DND-41 (cell line): ENCODE measurements around the gene MS4A1.
"Not testable (repeated sequence)": the region's sequence is repeated elsewhere in the genome, so short reads cannot be mapped to it uniquely, and the experiment has no call there.

Experiments
- ATAC-seq: fragments of 200-7000 bp; cut with Tn5 transposase; 3 replicates; pipeline ENCODE4 v1.9.1; 2021; ENCODE audit warnings: low read depth; ENCODE audit not compliant: insufficient read depth
- DNase-seq: peaks from one replicate; pipeline ENCODE4 v3.0.0-alpha.2; 2020
- H2AFZ ChIP-seq: 2 replicates; pipeline ENCODE4 v1.6.0; 2012; ENCODE audit warnings: low read depth, low read length
- H3K27ac ChIP-seq: 2 replicates; pipeline ENCODE4 v1.5.1; 2012; ENCODE audit warnings: low read length, inconsistent platforms
- H3K27me3 ChIP-seq: fragments of 200-600 bp; sonication (generic); 2 replicates; pipeline ENCODE4 v1.6.0; 2012; ENCODE audit warnings: low read length, mild to moderate bottlenecking, inconsistent platforms; ENCODE audit not compliant: insufficient read depth, poor library complexity
- H3K36me3 ChIP-seq: 2 replicates; pipeline ENCODE4 v1.5.1; 2012; ENCODE audit warnings: low read length, inconsistent platforms; ENCODE audit not compliant: insufficient read depth
- H3K4me1 ChIP-seq: 2 replicates; pipeline ENCODE4 v1.5.1; 2012; ENCODE audit warnings: mild to moderate bottlenecking, low read length; ENCODE audit not compliant: insufficient read depth
- H3K4me2 ChIP-seq: 2 replicates; pipeline ENCODE4 v1.6.0; 2012; ENCODE audit warnings: mild to moderate bottlenecking, moderate library complexity, low read length, inconsistent platforms; ENCODE audit not compliant: insufficient read depth
- H3K4me3 ChIP-seq, 2 experiments: fragments of 200-600 bp in 1 of 2; shearing (Covaris generic) in 1 of 2; 2 replicates each; pipeline ENCODE4 v1.5.1; 2012 to 2016; ENCODE audit warnings: inconsistent platforms in 2 of 2, low read length in 2 of 2, mild to moderate bottlenecking in 2 of 2, low read depth in 1 of 2, moderate library complexity in 1 of 2
- H3K79me2 ChIP-seq: 2 replicates; pipeline ENCODE4 v1.6.0; 2012; ENCODE audit warnings: low read length, inconsistent platforms; ENCODE audit not compliant: insufficient read depth
- H3K9ac ChIP-seq: 2 replicates; pipeline ENCODE4 v1.6.0; 2012; ENCODE audit warnings: low read depth, mild to moderate bottlenecking, inconsistent platforms, low read length, moderate library complexity
- H3K9me3 ChIP-seq: 2 replicates; pipeline ENCODE4 v1.5.1; 2012; ENCODE audit warnings: low read length, moderate library complexity, mild to moderate bottlenecking, inconsistent platforms; ENCODE audit not compliant: insufficient read depth, severe bottlenecking
- H4K20me1 ChIP-seq: 2 replicates; pipeline ENCODE4 v1.6.0; 2012; ENCODE audit warnings: low read length; ENCODE audit not compliant: insufficient read depth
- EZH2 ChIP-seq: IDR thresholded peaks from 3 replicates; pipeline ENCODE4 v1.6.1; 2012; ENCODE audit warnings: borderline replicate concordance, low read depth, mild to moderate bottlenecking, moderate library complexity, low read length, inconsistent platforms; ENCODE audit not compliant: severe bottlenecking
- TF ChIP-seq, protein P1 (sequence below): IDR thresholded peaks from 2 replicates; pipeline ENCODE4 v1.5.1; 2012; ENCODE audit warnings: borderline replicate concordance, low read length, moderate library complexity, mild to moderate bottlenecking; ENCODE audit not compliant: poor library complexity, severe bottlenecking; ENCODE audit errors: extremely low read depth

The MS4A1 gene

DNA sequence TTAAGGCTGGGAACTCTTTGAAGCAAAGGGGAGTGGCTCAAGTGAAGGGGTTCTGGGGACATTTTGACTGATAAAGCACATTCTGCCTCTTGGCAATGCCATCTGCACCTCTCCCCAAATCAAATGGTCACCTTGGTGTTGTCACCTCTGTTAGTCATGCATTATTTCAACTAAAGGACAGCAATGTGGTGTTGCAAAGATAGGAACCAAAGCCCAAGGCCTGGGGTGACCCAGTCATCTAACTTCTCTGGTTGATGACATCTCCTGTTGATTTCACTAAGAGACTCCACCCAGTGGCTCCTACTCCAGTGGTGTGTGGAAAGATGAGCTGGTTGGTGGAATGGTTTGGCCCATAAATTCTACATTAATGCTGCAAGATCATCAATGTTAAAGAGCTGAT is 7.8 kb upstream of the MS4A1 start:
- DNase-seq (no peak), ATAC-seq (no peak)
- Histone ChIP-seq H3K4me2 (no peak overlapping the region), H3K79me2 (no peaks in the 10 kb centered on the region), H4K20me1 (no peaks in the 10 kb centered on the region), H3K27ac (no peak overlapping the region), H3K27me3 (no peaks in the 10 kb centered on the region), H3K36me3 (no peaks in the 10 kb centered on the region), H3K4me3 (no peak overlapping the region), H3K9me3 (no peaks in the 10 kb centered on the region), H2AFZ (no peak overlapping the region), H3K4me1 (peaks cover 18% of the 10 kb centered on the region), H3K9ac (no peak overlapping the region)
- TF ChIP-seq, protein P1, sequence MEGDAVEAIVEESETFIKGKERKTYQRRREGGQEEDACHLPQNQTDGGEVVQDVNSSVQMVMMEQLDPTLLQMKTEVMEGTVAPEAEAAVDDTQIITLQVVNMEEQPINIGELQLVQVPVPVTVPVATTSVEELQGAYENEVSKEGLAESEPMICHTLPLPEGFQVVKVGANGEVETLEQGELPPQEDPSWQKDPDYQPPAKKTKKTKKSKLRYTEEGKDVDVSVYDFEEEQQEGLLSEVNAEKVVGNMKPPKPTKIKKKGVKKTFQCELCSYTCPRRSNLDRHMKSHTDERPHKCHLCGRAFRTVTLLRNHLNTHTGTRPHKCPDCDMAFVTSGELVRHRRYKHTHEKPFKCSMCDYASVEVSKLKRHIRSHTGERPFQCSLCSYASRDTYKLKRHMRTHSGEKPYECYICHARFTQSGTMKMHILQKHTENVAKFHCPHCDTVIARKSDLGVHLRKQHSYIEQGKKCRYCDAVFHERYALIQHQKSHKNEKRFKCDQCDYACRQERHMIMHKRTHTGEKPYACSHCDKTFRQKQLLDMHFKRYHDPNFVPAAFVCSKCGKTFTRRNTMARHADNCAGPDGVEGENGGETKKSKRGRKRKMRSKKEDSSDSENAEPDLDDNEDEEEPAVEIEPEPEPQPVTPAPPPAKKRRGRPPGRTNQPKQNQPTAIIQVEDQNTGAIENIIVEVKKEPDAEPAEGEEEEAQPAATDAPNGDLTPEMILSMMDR, result no peak
- TF ChIP-seq EZH2, result no peak

DNA sequence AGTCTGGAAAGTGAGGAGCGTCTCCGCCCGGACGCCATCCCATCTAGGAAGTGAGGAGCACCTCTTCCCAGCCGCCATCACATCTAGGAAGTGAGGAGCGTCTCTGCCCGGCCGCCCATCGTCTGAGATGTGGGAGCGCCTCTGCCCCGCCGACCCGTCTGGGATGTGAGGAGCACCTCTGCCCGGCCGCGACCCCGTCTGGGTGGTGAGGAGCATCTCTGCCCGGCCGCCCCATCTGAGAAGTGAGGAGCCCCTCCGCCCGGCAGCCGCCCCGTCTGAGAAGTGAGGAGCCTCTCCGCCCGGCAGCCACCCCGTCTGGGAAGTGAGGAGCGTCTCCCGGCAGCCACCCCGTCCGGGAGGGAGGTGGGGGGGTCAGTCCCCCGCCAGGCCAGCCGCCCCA is 4.5 kb upstream of the MS4A1 start:
- H3K4me1 ChIP-seq, result peaks cover 16% of the 10 kb centered on the region
- not testable (repeated sequence) for H4K20me1 ChIP-seq, H3K27ac ChIP-seq, H3K4me2 ChIP-seq, DNase-seq, H3K27me3 ChIP-seq, H3K9me3 ChIP-seq, H3K4me3 ChIP-seq, ATAC-seq, H3K79me2 ChIP-seq, H2AFZ ChIP-seq, H3K9ac ChIP-seq, H3K36me3 ChIP-seq

DNA sequence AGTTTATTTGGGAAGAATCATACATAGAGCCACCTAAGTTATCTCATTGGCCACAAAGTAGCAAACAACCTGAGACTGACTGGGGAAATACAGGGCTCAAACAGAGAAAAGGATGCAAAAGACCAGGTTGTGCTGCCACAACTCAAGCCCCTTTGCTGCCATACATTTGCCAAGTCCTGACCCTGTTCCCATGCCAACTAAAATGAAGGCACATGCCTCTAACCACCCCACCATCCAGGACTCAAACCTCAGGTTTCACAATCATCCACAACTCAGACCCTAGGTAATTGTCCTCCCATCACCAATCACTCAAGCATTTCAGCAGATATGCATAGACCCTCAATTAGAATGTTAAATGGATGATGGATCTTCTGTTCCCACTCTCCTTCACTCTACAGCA is 1.4 kb upstream of the MS4A1 start:
- H3K27ac ChIP-seq, result no peak overlapping the region
- H3K27me3 ChIP-seq, result no peaks in the 10 kb centered on the region
- H3K4me3 ChIP-seq, result no peak overlapping the region
- no peak overlapping the region for H3K9ac ChIP-seq
- no peaks in the 10 kb centered on the region for H3K79me2 ChIP-seq
- no peak overlapping the region for H3K4me2 ChIP-seq
- DNase-seq, result no peak
- peaks cover 6% of the 10 kb centered on the region for H3K4me1 ChIP-seq
- ATAC-seq, result no peak
- no peak for TF ChIP-seq EZH2
- TF ChIP-seq, protein P1, result no peak
- no peaks in the 10 kb centered on the region for H3K9me3 ChIP-seq
- no peaks in the 10 kb centered on the region for H3K36me3 ChIP-seq
- no peak overlapping the region for H2AFZ ChIP-seq
- H4K20me1 ChIP-seq, result no peaks in the 10 kb centered on the region

DNA sequence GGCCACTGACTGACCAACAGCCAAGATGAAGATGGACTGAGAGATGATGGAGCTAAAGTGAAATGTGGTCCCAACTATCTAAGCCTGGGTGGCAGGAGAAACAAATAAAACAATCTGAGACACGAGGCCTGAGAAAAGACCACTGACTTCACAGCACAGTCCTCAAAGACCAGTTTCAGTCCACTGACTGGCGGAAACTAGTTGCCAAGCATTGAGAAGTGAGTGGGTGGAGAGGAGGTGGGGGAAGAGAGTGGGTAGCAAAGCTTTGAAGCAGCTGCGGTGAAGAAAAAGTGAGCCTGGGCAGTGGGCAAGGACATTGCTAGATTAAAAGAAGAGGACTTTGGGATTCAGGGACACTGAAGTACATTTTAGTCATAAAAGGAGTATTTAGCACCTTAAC is 1.9 kb downstream of the MS4A1 start:
- Histone ChIP-seq H3K27ac (no peak overlapping the region), H4K20me1 (no peaks in the 10 kb centered on the region), H3K4me3 (no peak overlapping the region), H3K27me3 (no peaks in the 10 kb centered on the region), H3K9ac (no peak overlapping the region), H3K9me3 (no peaks in the 10 kb centered on the region), H3K4me2 (no peak overlapping the region), H2AFZ (no peak overlapping the region), H3K79me2 (no peaks in the 10 kb centered on the region), H3K36me3 (no peaks in the 10 kb centered on the region), H3K4me1 (peaks cover 6% of the 10 kb centered on the region)
- TF ChIP-seq EZH2, result no peak
- no peak for ATAC-seq
- DNase-seq, result no peak

DNA sequence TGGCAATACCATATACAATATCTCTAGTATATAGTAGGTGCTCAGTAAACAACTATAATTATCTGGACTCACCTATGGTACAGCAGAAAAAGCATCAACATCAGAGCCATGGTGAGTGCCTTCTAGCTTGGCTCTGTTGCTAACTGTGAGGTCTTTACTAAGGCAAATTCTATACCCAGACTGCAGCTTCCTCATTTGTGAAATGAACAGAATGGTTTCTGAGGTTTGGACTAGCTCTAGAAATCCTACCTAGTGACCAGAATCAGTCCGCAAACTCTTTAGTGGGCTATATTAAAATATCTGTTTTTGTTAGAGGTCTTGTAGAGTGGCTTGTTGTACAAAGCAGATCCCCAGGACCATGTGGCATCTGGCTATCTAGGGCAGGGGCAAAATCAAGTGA is 3.7 kb downstream of the MS4A1 start:
- Histone ChIP-seq H3K4me3 (no peak overlapping the region), H3K79me2 (no peaks in the 10 kb centered on the region), H4K20me1 (no peaks in the 10 kb centered on the region), H2AFZ (no peak overlapping the region), H3K4me2 (no peak overlapping the region), H3K27me3 (no peaks in the 10 kb centered on the region), H3K27ac (no peak overlapping the region), H3K9ac (no peak overlapping the region), H3K9me3 (no peaks in the 10 kb centered on the region), H3K4me1 (peaks cover 6% of the 10 kb centered on the region), H3K36me3 (no peaks in the 10 kb centered on the region)
- no peak for ATAC-seq
- TF ChIP-seq, protein P1, result no peak
- TF ChIP-seq EZH2, result no peak
- DNase-seq, result no peak
